ENCODE measurements around the gene MEGF6. TPM values are rescaled to one million over a fixed set of nuclear protein-coding genes. Genes with fewer than 3 reads are reported as not detected.
A peak's percentile ranks its signal among the peaks of the same experiment; 100 is the strongest.

MEGF6 gene
- total RNA-seq, 8 experiments from 2014 or later: 0.40 to 14.0 (median 2.0) TPM

GRCh38 chr1:3599816-3600215 lies 11.5 kb downstream of the MEGF6 start:
- Histone ChIP-seq H3K27ac (no peak overlapping the region), H3K4me1 (replicated peaks in 1 of 2) (peaks cover 32 to 34% of the 10 kb centered on the region in 2 donors), H3K4me3 (no peak overlapping the region)
- in situ Hi-C loops (cut with MboI; ENCODE audit: low pct_unique_long_range_greater_than_20kb in 2 of 9, low sequenced_read_pairs in 9 of 9, unreplicated experiment in 9 of 9): no loop called here
- 0 to 100% (median 92%) methylated on average over 1 to 6 of the region's 15 CpGs; no CpG with 5 or more reads in 5 of the 10 experiments for WGBS, 10 experiments
- no peak for ATAC-seq (replicated peaks in 6 of 8)

DNA sequence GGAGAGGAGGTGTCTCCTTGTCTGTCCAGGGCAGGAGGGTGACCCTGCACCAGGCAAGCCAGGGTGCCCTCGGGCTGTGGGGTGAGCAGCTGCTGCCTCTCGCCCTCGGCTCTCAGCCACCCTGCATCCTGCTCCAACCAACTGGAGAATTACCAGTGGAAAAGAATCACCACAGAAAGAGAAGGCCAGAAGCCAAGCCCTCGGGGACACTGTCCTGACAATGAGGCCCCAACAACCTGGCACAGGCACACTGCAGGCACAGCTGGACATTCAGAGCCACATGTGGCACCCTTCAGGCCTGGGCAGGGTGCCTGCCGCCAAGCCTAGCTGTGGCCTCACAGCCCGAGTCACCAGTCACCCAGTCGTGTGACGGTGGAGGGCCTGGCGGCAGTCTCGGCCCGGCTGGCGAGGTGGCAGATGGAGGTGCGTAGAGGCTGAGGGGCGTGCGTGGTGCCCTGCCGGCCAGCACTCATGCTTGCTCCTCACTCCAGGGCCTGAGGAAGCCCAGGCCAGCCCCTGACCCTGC lies 12.0 kb downstream of the MEGF6 start:
- 47 to 100% (median 86%) methylated on average over 1 to 10 of the region's 16 CpGs; no CpG with 5 or more reads in 4 of the 10 experiments for WGBS, 10 experiments
- H3K4me3 ChIP-seq: no peak overlapping the region
- peak overlapping the region in 1 of 2 donors; percentile 6 for H3K27ac ChIP-seq
- peaks cover 32 to 34% of the 10 kb centered on the region in 2 donors for H3K4me1 ChIP-seq (replicated peaks in 1 of 2)
- in situ Hi-C loops (cut with MboI; ENCODE audit: low pct_unique_long_range_greater_than_20kb in 2 of 9, low sequenced_read_pairs in 9 of 9, unreplicated experiment in 9 of 9): no loop called here
- ATAC-seq (replicated peaks in 6 of 8): no peak

GRCh38 chr1:3598522-3599285 lies 12.6 kb downstream of the MEGF6 start:
- peak overlapping the region; percentile 4 to 49 for H3K27ac ChIP-seq
- 7 to 80% (median 56%) methylated on average over 1 to 5 of the region's 30 CpGs; no CpG with 5 or more reads in 6 of the 10 experiments for WGBS, 10 experiments
- peaks cover 35 to 36% of the 10 kb centered on the region in 2 donors for H3K4me1 ChIP-seq (replicated peaks in 1 of 2)
- in situ Hi-C loops (cut with MboI; ENCODE audit: low pct_unique_long_range_greater_than_20kb in 2 of 9, low sequenced_read_pairs in 9 of 9, unreplicated experiment in 9 of 9): no loop called here
- ATAC-seq (replicated peaks in 6 of 8): peak in 5 of 8 experiments; percentile 76 to 85 (median 84)
- no peak overlapping the region for H3K4me3 ChIP-seq

DNA sequence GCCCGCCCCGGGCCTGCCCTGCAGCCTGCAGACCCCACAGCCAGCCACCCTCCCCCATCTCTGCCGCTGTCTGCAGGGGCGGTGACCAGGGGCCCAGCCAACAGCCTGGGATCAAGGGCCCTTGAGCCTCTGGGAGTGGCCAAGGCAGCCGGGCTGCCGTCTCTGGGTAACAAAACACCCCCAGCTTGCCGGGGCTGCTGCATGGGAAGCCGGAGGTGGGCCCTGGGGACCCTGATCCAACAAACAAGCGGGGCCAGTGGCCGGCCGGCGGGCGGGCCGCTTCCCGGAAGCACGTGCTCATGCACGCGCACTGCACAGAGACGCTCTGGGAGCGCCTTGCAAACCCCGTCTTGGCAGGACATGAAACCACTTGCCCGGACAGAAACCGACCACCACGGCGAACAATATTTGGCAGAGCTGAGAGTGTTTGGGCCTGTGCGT lies 13.2 kb downstream of the MEGF6 start:
- peaks cover 39 to 41% of the 10 kb centered on the region in 2 donors for H3K4me1 ChIP-seq (replicated peaks in 1 of 2)
- ATAC-seq (replicated peaks in 6 of 8): peak in 6 of 8 experiments; percentile 52 to 73 (median 62)
- H3K4me3 ChIP-seq: no peak overlapping the region
- in situ Hi-C loops (cut with MboI; ENCODE audit: low pct_unique_long_range_greater_than_20kb in 2 of 9, low sequenced_read_pairs in 9 of 9, unreplicated experiment in 9 of 9): no loop called here
- peak overlapping the region; percentile 4 to 49 for H3K27ac ChIP-seq
- WGBS, 10 experiments: 10 to 67% (median 35%) methylated on average over 2 to 9 of the region's 26 CpGs; no CpG with 5 or more reads in 7 of the 10 experiments

GRCh38 chr1:3597599-3597964 lies 13.7 kb downstream of the MEGF6 start:
- in situ Hi-C loops (cut with MboI; ENCODE audit: low pct_unique_long_range_greater_than_20kb in 2 of 9, low sequenced_read_pairs in 9 of 9, unreplicated experiment in 9 of 9): no loop called here
- WGBS, 10 experiments: 62 to 77% (median 73%) methylated on average over 5 to 9 of the region's 11 CpGs; no CpG with 5 or more reads in 6 of the 10 experiments
- H3K4me1 ChIP-seq (replicated peaks in 1 of 2): peaks cover 39 to 45% of the 10 kb centered on the region in 2 donors
- peak in 2 of 8 experiments; percentile 3 to 9 for ATAC-seq (replicated peaks in 6 of 8)
- no peak overlapping the region for H3K4me3 ChIP-seq
- H3K27ac ChIP-seq: peak overlapping the region in 1 of 2 donors; percentile 49

DNA sequence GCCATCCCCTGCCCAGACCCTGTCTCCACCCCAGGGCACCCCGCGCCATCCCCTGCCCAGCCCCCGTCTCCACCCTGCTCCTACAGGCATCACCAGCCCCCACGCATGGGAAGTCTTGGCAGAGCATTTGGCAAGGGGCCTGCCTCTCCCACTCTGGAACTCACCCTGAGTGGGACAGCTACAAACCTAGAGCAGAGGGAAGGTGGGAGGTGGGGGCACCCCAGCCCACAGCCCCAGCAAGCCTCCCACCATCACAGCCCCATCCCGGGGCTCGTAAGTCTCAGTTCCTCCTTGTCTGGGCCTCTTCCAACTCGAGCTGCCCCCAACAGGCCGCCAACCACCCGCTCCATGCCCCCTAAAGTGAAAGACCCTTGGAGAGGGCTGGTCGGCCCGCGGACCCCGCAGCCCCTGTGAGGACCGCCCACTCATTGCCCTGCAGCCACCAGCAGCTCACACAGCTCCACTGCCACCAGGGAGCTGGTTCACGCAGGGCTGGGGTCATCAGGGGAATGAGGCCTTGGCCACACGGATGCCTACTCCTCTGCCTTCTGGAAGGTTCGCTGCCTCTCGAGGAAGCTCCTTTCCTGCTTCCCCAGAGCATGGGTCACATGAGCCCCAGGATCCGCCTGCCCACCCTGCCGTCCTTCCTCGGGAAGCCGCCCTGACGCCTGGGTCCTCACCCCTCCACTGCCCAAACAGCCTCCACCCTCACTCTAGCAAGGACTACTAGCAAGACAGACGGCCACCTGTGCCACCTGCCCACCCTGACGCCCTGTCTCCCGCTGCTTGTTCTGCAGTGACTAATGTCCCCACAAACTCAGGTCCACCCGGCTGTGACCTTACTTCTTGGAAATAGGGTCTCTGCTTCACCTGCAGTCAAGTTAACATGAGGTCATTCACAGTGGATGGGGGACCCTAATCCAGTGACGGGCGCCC lies 14.4 kb downstream of the MEGF6 start:
- no peak overlapping the region for H3K27ac ChIP-seq
- peaks cover 39 to 45% of the 10 kb centered on the region in 2 donors for H3K4me1 ChIP-seq (replicated peaks in 1 of 2)
- ATAC-seq (replicated peaks in 6 of 8): no peak
- in situ Hi-C loops (cut with MboI; ENCODE audit: low pct_unique_long_range_greater_than_20kb in 2 of 9, low sequenced_read_pairs in 9 of 9, unreplicated experiment in 9 of 9): no loop called here
- no peak overlapping the region for H3K4me3 ChIP-seq
- WGBS, 10 experiments: 34 to 100% (median 91%) methylated on average over 1 to 8 of the region's 29 CpGs; no CpG with 5 or more reads in 2 of the 10 experiments

- peaks cover 37 to 43% of the 10 kb centered on the region in 2 donors for H3K4me1 ChIP-seq (replicated peaks in 1 of 2)
- 20 to 100% (median 95%) methylated on average over 1 to 6 of the region's 7 CpGs; no CpG with 5 or more reads in 6 of the 10 experiments for WGBS, 10 experiments
Observed at GRCh38 chr1:3595949-3596348, 15.4 kb downstream of the MEGF6 start.

GRCh38 chr1:3594706-3595377 lies 16.5 kb downstream of the MEGF6 start:
- Histone ChIP-seq H3K4me3 (no peak overlapping the region), H3K4me1 (replicated peaks in 1 of 2) (peaks cover 44 to 51% of the 10 kb centered on the region in 2 donors), H3K27ac (no peak overlapping the region)
- in situ Hi-C loops (cut with MboI; ENCODE audit: low pct_unique_long_range_greater_than_20kb in 2 of 9, low sequenced_read_pairs in 9 of 9, unreplicated experiment in 9 of 9): no loop called here
- peak in 2 of 8 experiments; percentile 18 to 52 for ATAC-seq (replicated peaks in 6 of 8)
- 10 to 100% (median 89%) methylated on average over 1 to 10 of the region's 31 CpGs; no CpG with 5 or more reads in 2 of the 10 experiments for WGBS, 10 experiments

More at GRCh38 chr1:3595949-3596348, 15.4 kb downstream of the MEGF6 start:
- in situ Hi-C loops (cut with MboI; ENCODE audit: low pct_unique_long_range_greater_than_20kb in 2 of 9, low sequenced_read_pairs in 9 of 9, unreplicated experiment in 9 of 9): no loop called here
- ATAC-seq (replicated peaks in 6 of 8): no peak
- Histone ChIP-seq H3K4me3 (no peak overlapping the region), H3K27ac (no peak overlapping the region)

- Histone ChIP-seq H3K4me1 (replicated peaks in 1 of 2) (peaks cover 44 to 52% of the 10 kb centered on the region in 2 donors), H3K4me3 (no peak overlapping the region), H3K27ac (no peak overlapping the region)
- no peak for ATAC-seq (replicated peaks in 6 of 8)
- in situ Hi-C loops (cut with MboI; ENCODE audit: low pct_unique_long_range_greater_than_20kb in 2 of 9, low sequenced_read_pairs in 9 of 9, unreplicated experiment in 9 of 9): no loop called here
- 83 to 93% (median 83%) methylated on average over 1 to 6 of the region's 10 CpGs; no CpG with 5 or more reads in 6 of the 10 experiments for WGBS, 10 experiments
Observed at GRCh38 chr1:3593745-3594144, 17.6 kb downstream of the MEGF6 start.

DNA sequence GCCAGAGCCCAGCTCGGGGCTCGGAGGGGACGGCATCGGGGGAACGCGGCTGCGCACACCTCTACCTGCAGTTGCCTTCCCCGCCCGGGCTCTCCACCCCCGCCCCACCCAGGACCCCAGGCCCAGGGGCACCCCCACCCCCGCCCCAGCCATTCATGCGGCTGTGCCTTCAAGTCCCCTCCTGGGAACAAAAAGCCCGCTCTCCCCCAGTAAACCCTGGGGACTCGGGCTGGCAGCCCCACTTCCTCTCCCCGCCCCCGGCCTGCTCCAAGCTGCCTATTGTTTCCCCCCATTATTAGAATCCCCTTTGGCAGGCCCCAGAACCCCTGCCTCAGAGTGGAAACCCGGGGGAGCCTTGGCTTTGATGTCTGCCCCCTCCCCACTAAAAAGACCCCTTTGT lies 18.0 kb downstream of the MEGF6 start:
- in situ Hi-C loops (cut with MboI; ENCODE audit: low pct_unique_long_range_greater_than_20kb in 2 of 9, low sequenced_read_pairs in 9 of 9, unreplicated experiment in 9 of 9): no loop called here
- no peak for ATAC-seq (replicated peaks in 6 of 8)
- Histone ChIP-seq H3K27ac (no peak overlapping the region), H3K4me3 (no peak overlapping the region), H3K4me1 (replicated peaks in 1 of 2) (peaks cover 40 to 51% of the 10 kb centered on the region in 2 donors)
- 80% methylated on average over 2 of the region's 17 CpGs; no CpG with 5 or more reads in 9 of the 10 experiments for WGBS, 10 experiments

DNA sequence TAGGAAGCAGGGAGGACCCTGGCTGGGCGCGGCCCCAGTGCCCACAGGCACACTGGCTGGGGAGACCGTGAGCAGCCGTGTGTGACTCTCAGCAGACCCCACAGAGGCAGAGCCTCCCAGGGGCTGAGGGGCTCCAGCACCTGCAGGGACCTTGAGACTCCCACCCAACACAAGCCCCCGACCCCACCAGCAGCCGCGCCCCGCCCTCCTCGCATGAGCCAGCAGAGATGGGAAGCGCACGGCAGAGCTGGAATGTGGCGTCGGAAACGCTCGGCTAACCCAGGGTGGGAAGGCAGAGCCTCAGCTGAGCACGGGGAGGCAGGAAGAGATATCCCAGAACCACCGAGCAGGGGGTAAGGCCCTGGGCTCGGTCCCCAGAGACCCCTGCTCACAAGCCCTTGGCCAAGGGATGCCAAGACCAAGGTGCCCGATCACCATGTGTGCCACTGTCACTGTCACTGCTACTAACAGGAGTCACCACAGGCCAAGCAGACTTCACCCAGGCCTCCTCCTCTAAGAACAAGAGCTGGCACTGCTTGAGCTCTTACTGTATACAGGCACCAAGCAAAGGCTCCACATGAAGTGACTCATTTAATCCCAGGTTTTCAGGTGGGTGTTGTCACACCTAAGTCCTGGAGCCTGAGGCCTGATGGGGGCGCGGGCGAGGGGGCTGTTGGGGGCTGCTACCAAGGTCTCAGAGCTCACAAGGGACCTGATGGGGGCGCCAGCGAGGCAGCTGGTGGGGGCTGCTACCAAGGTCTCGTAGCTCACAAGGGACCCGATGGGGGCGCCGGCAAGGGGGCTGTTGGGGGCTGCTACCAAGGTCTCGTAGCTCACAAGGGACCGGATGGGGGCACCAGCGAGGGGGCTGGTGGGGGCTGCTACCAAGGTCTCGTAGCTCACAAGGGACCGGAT lies 20.1 kb downstream of the MEGF6 start:
- Histone ChIP-seq H3K27ac (no peak overlapping the region), H3K4me1 (replicated peaks in 1 of 2) (peaks cover 31 to 42% of the 10 kb centered on the region in 2 donors), H3K4me3 (no peak overlapping the region)
- ATAC-seq (replicated peaks in 6 of 8): peak in 2 of 8 experiments; percentile 2 to 5
- WGBS, 10 experiments: 80 to 100% (median 88%) methylated on average over 1 to 6 of the region's 33 CpGs; no CpG with 5 or more reads in 7 of the 10 experiments
- in situ Hi-C loops (cut with MboI; ENCODE audit: low pct_unique_long_range_greater_than_20kb in 2 of 9, low sequenced_read_pairs in 9 of 9, unreplicated experiment in 9 of 9): no loop called here

Data from motor neuron (in vitro differentiated cells).